IPS-NIHi7 (cell line): ENCODE results near the gene ACTR2.
A peak's percentile ranks its signal among the peaks of the same experiment; 100 is the strongest.
"Not testable (repeated sequence)": the region's sequence is repeated elsewhere in the genome, so short reads cannot be mapped to it uniquely, and the experiment has no call there.

Experiments used
- DNase-seq: peaks from one replicate; pipeline ENCODE4 v3.0.0; 2012; ENCODE audit warnings: mixed read lengths; ENCODE audit errors: extremely low spot score

ACTR2 gene

DNA sequence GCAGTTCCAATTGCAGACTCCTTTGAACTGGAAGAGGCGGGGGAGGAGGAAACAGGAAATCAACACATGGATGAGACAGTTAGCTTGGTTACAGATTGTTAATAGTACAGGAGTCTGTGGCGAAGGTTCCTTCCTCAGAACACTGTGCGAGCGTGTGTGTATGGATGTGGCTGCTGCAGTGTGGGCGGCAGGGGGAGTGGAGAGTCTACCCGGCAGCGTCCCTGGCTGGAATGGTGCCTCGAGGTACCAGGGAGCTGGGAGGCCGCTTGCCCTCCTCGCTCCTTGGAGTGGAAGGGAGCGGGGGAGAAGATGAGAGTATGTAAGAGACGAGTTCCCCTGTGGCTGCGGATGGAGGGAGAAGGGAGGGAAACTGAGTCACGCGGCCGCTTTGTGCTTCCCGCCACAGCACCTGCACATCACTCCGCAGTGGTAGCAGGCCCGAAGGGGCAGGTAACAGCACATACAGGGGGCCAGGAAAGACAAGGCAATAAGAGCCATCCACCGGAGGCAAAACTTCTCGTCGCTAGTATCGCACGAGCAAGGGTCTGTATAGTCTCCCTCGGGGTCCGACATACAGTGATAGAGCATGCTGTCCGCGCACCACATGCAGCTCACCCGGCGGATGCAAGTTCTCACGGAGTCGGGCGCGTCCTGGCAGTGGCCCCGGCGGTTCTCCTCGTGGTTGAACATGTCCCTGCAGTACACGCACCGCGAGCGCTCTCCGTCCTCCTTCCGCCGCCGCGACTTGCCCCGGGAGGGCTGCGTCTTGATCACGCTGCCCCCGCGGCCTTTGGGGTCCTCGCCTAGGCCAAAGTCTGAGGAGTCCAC is 85.7 kb downstream of the ACTR2 start:
- DNase-seq, result no peak

DNA sequence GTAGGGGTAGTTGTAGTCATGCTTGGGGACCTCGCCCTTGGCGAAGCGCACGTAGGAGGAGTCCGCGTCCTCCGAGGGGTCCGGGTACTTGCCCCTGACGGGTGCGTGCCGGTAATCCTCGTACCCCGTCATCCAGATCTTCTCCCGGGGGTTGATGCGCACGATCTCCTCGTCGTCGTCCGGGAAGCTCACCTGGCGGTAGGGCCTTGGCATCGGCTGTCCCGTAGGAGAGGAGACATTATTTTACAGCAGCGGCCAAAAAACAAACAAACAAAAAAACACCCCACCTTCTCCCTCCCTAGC is 86.3 kb downstream of the ACTR2 start:
- DNase-seq, result no peak

DNA sequence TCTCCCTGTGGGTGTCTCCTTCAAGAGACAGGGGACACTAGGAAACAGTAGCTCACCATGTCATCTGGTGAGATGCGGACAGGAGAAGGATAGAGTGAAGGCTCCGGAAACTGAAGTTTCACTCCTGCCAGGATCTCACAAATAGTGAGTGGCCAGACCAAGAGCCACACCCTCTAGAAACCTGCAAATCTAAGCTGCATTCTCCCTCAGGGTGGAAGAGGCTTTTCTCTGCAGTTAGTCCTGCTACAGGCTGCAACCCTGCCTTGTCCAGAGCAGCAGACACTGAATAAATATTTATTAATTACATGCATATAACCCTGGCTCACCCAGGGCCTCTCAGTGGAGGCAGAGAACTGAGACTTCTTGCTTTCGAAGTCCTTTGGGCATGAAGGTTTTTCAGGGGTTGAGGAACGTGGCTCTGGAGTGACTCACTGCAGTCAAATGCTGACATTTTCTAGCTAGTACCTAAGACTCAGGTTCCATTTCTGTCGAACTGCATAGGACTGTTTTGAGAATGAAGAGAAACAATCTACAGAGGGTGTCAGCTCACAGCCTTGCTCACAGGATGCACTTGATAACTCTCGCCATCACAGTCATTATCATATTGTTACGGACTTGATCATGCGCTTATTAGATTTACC is 87.3 kb downstream of the ACTR2 start:
- no peak for DNase-seq

DNA sequence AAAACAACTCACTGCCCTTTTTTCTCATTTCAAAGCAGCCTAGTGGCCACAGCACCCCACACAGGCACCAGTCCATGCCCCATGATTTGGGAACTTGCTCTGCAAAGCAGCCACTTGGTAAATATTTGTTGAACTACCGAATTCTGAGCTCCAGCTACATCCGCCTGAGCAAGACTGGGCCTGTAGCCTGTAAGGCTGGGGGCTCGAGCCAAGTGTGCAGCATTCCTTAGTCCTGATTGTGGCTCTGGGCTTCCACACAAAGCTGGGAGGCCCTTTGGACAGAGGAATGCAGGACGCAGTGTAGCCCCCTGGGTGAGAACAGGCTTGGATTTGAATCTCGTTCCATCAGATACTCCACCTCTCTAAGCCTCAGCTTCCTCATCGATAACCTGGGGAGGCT is 88.4 kb downstream of the ACTR2 start:
- DNase-seq, result no peak

DNA sequence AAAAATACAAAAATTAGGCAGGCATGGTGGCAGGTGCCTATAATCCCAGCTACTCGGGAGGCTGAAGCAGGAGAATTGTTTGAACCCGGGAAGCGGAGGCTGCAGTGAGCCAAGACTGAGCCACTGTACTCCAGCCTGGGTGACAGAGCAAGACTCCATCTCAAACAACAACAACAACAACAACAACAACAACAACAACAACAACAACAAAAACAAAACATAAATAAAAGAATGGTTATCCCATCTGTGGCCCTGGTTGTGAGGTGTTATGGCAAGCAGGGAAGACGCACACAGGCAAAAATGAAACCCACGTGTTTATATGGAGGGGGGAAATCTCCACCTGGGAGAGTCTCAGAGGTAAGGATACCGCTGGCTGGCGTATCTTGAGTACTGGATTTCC is 89.7 kb downstream of the ACTR2 start:
- DNase-seq, result not testable (repeated sequence)

DNA sequence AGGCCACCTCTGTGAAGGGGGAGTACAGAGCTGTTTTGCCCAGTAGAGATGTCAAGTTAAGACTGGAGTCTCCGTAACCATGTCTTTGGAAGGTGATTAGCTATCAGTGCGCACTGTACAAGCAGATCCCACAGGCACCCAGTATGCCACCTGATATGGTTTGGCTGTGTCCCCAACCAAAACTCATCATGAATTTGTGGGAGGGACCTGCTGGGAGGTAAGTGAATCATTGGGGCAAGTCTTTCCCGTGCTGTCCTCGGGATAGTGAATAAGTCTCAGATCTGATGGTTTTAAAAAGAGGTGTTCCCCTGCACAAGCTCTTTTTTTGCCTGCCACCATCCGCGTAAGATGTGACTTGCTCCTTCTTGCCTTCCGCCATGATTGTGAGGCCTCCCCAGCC is 90.2 kb downstream of the ACTR2 start:
- no peak for DNase-seq

DNA sequence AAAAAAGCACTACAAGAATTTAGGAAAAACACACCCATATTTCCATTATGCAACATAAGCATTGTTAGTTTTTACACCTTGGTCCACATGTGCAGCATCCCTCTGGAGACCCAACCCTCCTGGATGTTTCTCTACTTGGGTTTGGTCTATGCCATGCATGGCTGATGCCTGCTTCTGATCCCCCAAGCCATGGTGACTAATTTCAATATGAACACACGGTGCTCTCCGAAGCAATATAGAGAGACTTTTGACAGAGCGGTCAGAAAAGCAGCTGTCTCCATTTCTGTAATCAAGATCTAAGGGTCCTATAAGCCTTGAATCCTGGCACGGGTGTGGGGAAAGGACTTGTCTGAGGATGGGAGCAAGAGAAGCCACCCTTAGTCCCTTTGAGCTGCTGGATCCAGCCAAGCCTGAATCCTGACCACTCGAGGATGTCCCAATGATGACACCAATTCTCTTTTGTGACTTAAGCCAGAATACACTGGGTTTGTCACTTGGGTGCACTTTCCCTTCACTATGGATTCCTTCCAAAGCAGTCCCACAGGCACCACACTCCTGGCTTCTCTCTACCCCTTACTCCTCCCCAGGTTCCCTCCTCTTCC is 91.5 kb downstream of the ACTR2 start:
- no peak for DNase-seq

DNA sequence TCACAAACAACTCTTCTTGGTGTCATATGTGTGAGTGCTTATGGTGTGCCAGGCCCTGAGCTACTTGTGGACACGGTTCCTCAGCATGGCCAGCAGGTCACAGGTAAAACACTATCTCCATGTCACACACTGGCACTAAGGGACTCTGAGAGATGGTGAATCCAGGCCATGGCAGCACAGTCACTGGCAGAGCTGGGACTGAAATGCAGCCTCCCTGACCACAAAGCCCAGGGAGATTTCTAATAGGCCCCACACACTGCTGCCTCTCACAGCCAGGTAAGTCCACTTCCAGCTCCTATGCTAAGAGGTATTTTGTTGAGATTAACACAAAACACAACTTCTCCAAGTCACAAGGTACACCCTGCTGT is 92.0 kb downstream of the ACTR2 start:
- no peak for DNase-seq

DNA sequence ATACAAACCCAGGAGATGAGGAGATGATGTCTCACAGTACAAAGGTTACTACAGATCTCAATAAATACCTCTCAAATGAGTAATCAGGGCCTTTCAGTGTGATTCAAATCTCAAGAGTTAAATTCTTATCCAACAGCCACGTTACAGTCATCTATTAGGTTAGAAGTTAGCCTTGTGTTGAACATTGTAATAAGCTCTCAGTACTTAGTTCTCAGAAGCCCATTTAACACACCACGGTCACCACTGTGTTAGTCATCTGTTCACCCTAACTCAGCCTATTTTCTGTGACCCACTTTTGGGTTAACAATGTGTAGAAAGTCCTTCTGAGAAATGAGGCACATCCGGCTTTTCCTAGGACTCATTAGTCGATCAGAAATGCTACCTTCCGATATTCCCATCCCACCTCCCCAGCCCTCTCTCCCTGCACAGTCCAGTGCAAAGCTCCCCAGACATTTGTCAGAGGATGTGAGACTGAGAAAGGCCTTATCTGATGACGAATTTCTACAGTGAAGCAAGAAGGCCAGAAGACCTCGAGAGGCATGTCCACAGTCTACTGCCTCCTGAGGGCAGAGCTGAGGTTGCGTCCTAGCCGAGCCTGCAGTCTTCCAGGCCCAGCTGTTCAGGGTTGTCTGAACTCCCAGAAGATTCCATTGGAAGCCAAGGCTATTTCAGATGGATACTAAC is 92.6 kb downstream of the ACTR2 start:
- DNase-seq, result peak; percentile 55
